GM23338 (cell line): ENCODE measurements around the gene LRRC8B. TPM values are rescaled to one million over a fixed set of nuclear protein-coding genes. Genes with fewer than 3 reads are reported as not detected.
"Not testable (repeated sequence)": the region's sequence is repeated elsewhere in the genome, so short reads cannot be mapped to it uniquely, and the experiment has no call there.

ENCODE experiments used
- ATAC-seq: fragments of 200-7000 bp; cut with Tn5 transposase; 3 replicates; pipeline ENCODE4 v1.9.1; 2020
- DNase-seq: peaks from one replicate; pipeline ENCODE4 v3.0.0-alpha.2; 2015; ENCODE audit warnings: low spot score
- H2AFZ ChIP-seq: fragments of 200-600 bp; sonication (generic); 2 replicates; pipeline ENCODE4 v1.8.0; 2016; ENCODE audit warnings: antibody characterized with exemption, mild to moderate bottlenecking, moderate library complexity
- H3F3A ChIP-seq: fragments of 200-600 bp; sonication (generic); replicated peaks from 2 replicates; pipeline ENCODE4 v1.8.0; 2017; ENCODE audit warnings: antibody characterized with exemption, mixed run types, low read depth
- H3K27ac ChIP-seq: fragments of 200-600 bp; sonication (generic); 2 replicates; pipeline ENCODE4 v1.6.1; 2016; ENCODE audit warnings: low read depth
- H3K27me3 ChIP-seq: fragments of 200-600 bp; sonication (generic); 2 replicates; pipeline ENCODE4 v1.8.0; 2016; ENCODE audit warnings: mild to moderate bottlenecking, mixed run types, moderate library complexity; ENCODE audit not compliant: insufficient read depth
- H3K36me3 ChIP-seq: fragments of 200-600 bp; sonication (generic); 2 replicates; pipeline ENCODE4 v1.8.0; 2016; ENCODE audit warnings: mild to moderate bottlenecking; ENCODE audit not compliant: insufficient read depth
- H3K4me1 ChIP-seq: fragments of 200-600 bp; sonication (generic); 2 replicates; pipeline ENCODE4 v1.8.0; 2016; ENCODE audit warnings: mild to moderate bottlenecking, moderate library complexity; ENCODE audit not compliant: insufficient read depth
- H3K4me2 ChIP-seq: fragments of 200-600 bp; sonication (generic); 2 replicates; pipeline ENCODE4 v1.7.1; 2017; ENCODE audit warnings: mixed run types
- H3K4me3 ChIP-seq: fragments of 200-600 bp; sonication (generic); 2 replicates; pipeline ENCODE4 v1.6.1; 2016; ENCODE audit warnings: mixed run types
- H3K79me2 ChIP-seq: fragments of 200-600 bp; sonication (generic); replicated peaks from 2 replicates; pipeline ENCODE4 v1.8.0; 2017; ENCODE audit warnings: mild to moderate bottlenecking; ENCODE audit not compliant: insufficient read depth
- H3K9me2 ChIP-seq: fragments of 200-600 bp; sonication (generic); 2 replicates; pipeline ENCODE4 v1.8.0; 2017; ENCODE audit not compliant: insufficient read depth
- H4K20me1 ChIP-seq: fragments of 200-600 bp; sonication (generic); replicated peaks from 2 replicates; pipeline ENCODE4 v1.8.0; 2017; ENCODE audit warnings: mild to moderate bottlenecking; ENCODE audit not compliant: insufficient read depth
- H3K27ac Mint-ChIP-seq: 2 replicates; pipeline ENCODE4 v1.8.0; 2020; ENCODE audit warnings: inconsistent platforms, mild to moderate bottlenecking, moderate library complexity, mixed read lengths
- H3K27me3 Mint-ChIP-seq: 3 replicates; pipeline ENCODE4 v1.8.0; 2022; ENCODE audit warnings: low read depth, mild to moderate bottlenecking, moderate library complexity, mixed read lengths, inconsistent platforms; ENCODE audit not compliant: insufficient read depth, poor library complexity
- H3K36me3 Mint-ChIP-seq: 3 replicates; pipeline ENCODE4 v1.8.0; 2021; ENCODE audit warnings: low read depth, mild to moderate bottlenecking, inconsistent platforms, moderate library complexity, mixed read lengths
- H3K4me1 Mint-ChIP-seq: 3 replicates; pipeline ENCODE4 v1.8.0; 2020; ENCODE audit warnings: mild to moderate bottlenecking, inconsistent platforms, mixed read lengths
- H3K4me3 Mint-ChIP-seq: 3 replicates; pipeline ENCODE4 v1.8.0; 2021; ENCODE audit warnings: moderate library complexity, mild to moderate bottlenecking, inconsistent platforms, mixed read lengths
- H3K9me3 Mint-ChIP-seq: 3 replicates; pipeline ENCODE4 v1.8.0; 2020; ENCODE audit warnings: moderate library complexity, mild to moderate bottlenecking, inconsistent platforms, mixed read lengths
- CREB1 ChIP-seq: fragments of 250-450 bp; sonication (Bioruptor Pico); IDR thresholded peaks from 2 replicates; pipeline ENCODE4 v1.5.0; 2020; ENCODE audit warnings: low read depth, mild to moderate bottlenecking, moderate library complexity
- ETS1 ChIP-seq: IDR thresholded peaks from 2 replicates; pipeline ENCODE4 v1.6.1; 2016; ENCODE audit warnings: antibody characterized with exemption
- STAT1 ChIP-seq: IDR thresholded peaks from one replicate; pipeline ENCODE4 v1.6.1; 2016; ENCODE audit warnings: antibody characterized with exemption; ENCODE audit not compliant: unreplicated experiment
- ZNF462 ChIP-seq: fragments of 250-450 bp; sonication (Bioruptor Pico); IDR thresholded peaks from 2 replicates; pipeline ENCODE4 v1.5.0; 2020; ENCODE audit warnings: mild to moderate bottlenecking, moderate library complexity
- polyA plus RNA-seq: library from polyadenylated mRNA; unstranded; fragments of >200 nt; fragmentation: Nextera tagmentation; extraction: Ambion mirVana; gene quantifications from 2 replicates; pipeline ENCODE4 v1.2.1, GENCODE V29; 2016
- total RNA-seq: library from RNA; depleted of rRNA; stranded (reverse); fragments of >200 nt; shearing (Covaris generic); gene quantifications from 2 replicates; pipeline ENCODE4 v1.2.3, GENCODE V29; 2014

Gene LRRC8B
- total and polyA plus RNA-seq, 2 experiments from 2014 or later = 9.0 to 26.5 TPM

- H3K36me3 ChIP-seq, H3K27me3 Mint-ChIP-seq, H3K9me2 ChIP-seq, H3K27me3 ChIP-seq, H3K27ac Mint-ChIP-seq, DNase-seq, H3F3A ChIP-seq, H3K4me3 ChIP-seq, H2AFZ ChIP-seq, H3K4me3 Mint-ChIP-seq, H3K9me3 Mint-ChIP-seq, H3K4me2 ChIP-seq, H3K4me1 ChIP-seq, H3K27ac ChIP-seq, ATAC-seq, H3K36me3 Mint-ChIP-seq: not testable (repeated sequence)
- Histone ChIP-seq H3K79me2 (peaks cover 88% of the 10 kb centered on the region), H4K20me1 (peaks cover 19% of the 10 kb centered on the region)
- peaks cover 10% of the 10 kb centered on the region; the same call in 2 of the 3 replicates for H3K4me1 Mint-ChIP-seq
These were observed 19.0 kb downstream of the LRRC8B start for GRCh38 chr1:89543632-89544031.

- TF ChIP-seq CREB1 (CRISPR knock-in tag) (no peak), ZNF462 (CRISPR knock-in tag) (no peak), STAT1 (no peak), ETS1 (no peak)
- Histone ChIP-seq H3K79me2 (peaks cover 81% of the 10 kb centered on the region), H3K9me2 (no peaks in the 10 kb centered on the region), H4K20me1 (peaks cover 19% of the 10 kb centered on the region), H3K36me3 (no peaks in the 10 kb centered on the region), H3F3A (no peaks in the 10 kb centered on the region), H3K4me3 (no peak overlapping the region), H2AFZ (no peak overlapping the region), H3K27ac (no peak overlapping the region), H3K4me1 (no peaks in the 10 kb centered on the region), H3K27me3 (no peaks in the 10 kb centered on the region), H3K4me2 (no peak overlapping the region)
- Mint-ChIP-seq H3K4me1 (peaks cover 12% of the 10 kb centered on the region; the same call in 2 of the 3 replicates), H3K27me3 (no peaks in the 10 kb centered on the region), H3K9me3 (no peaks in the 10 kb centered on the region), H3K36me3 (no peaks in the 10 kb centered on the region), H3K4me3 (no peak overlapping the region), H3K27ac (no peak overlapping the region)
- ATAC-seq (no peak), DNase-seq (no peak)
These were observed 20.8 kb downstream of the LRRC8B start for GRCh38 chr1:89545264-89546038.
